BLaER1 treated with 17β-estradiol and CSF1 and Interleukin-3, amounts not matched to agents 10 nM and 100 nM (cell line): Measurements from ENCODE around the gene NLRC5.

Source experiments
- H3K27ac ChIP-seq, 11 experiments: shearing (Covaris generic); formaldehyde crosslinking; 2 replicates each; pipeline ENCODE4 v1.8.1; 2022
- H3K27me3 ChIP-seq, 11 experiments: shearing (Covaris generic); formaldehyde crosslinking; 2 replicates each; pipeline ENCODE4 v1.8.1; 2022
- H3K36me3 ChIP-seq, 11 experiments: shearing (Covaris generic); formaldehyde crosslinking; 2 replicates each; pipeline ENCODE4 v1.8.1; 2022
- H3K4me1 ChIP-seq, 10 experiments: shearing (Covaris generic); formaldehyde crosslinking; 2 replicates each; pipeline ENCODE4 v1.8.1; 2022
- H3K4me2 ChIP-seq, 11 experiments: shearing (Covaris generic); formaldehyde crosslinking; 2 replicates each; pipeline ENCODE4 v1.8.1; 2022
- H3K4me3 ChIP-seq, 10 experiments: shearing (Covaris generic); formaldehyde crosslinking; 2 replicates each; pipeline ENCODE4 v1.8.1; 2022
- H3K9ac ChIP-seq, 11 experiments: shearing (Covaris generic); formaldehyde crosslinking; 2 replicates each; pipeline ENCODE4 v1.8.1; 2022
- H3K9me3 ChIP-seq, 11 experiments: shearing (Covaris generic); formaldehyde crosslinking; replicated peaks in 1 of 11; 2 replicates each; pipeline ENCODE4 v1.8.1; 2022
- H4K20me1 ChIP-seq, 11 experiments: shearing (Covaris generic); formaldehyde crosslinking; 2 replicates each; pipeline ENCODE4 v1.8.1; 2022
- Cebpa-rat ChIP-seq, 11 experiments: shearing (Covaris generic); IDR thresholded peaks; 2 replicates each; pipeline ENCODE4 v1.8.1; 2022

NLRC5 gene

DNA sequence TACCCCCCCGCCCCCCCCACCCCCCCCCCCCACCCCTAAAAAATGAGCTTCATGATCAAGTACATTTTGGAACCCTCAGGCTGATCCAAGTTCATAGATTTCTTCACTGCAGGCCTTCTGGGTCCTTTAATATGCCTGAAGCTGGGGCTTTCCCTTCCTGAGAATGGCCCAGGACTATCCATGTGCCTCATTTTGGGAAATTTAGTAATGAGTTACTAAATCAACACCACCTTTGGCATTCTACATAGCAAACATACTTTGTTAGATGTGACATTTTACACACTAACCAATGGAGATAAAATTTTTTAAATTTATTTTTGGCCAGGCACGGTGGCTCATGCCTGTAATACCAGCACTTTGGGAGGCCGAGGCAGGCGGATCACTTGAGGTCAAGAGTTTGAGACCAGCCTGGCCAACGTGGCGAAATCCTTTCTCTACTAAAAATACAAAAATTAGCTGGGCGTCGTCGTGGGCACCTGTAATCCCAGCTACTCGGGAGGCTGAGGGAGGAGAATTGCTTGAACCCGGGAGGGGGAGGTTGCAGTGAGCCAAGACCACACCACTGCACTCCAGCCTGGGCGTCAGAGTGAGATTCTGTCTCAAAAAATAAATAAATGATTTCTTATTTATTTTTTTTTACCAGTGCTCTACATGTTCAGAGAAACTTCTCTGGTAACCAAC is 43.4 kb upstream of the NLRC5 start:
- Histone ChIP-seq H3K36me3 (peaks cover 46 to 68% (median 60%) of the 10 kb centered on the region in 11 experiments), H3K27ac (no peak overlapping the region), H4K20me1 (peaks cover under 1 to 86% (median 39%) of the 10 kb centered on the region in 11 experiments; a peak in 16 of 22 replicates), H3K4me3 (no peak overlapping the region), H3K9ac (no peak overlapping the region; a peak in 1 of 22 replicates), H3K4me1 (peaks cover 15 to 99% (median 89%) of the 10 kb centered on the region in 10 experiments), H3K4me2 (peak overlapping the region in 3 of 11 experiments; percentile 18 to 85 (median 31); a peak in 4 of 22 replicates), H3K9me3 (no peaks in the 10 kb centered on the region), H3K27me3 (no peaks in the 10 kb centered on the region)
- TF ChIP-seq Cebpa-rat (IDR thresholded peaks at IDR 0.05), result no peak

DNA sequence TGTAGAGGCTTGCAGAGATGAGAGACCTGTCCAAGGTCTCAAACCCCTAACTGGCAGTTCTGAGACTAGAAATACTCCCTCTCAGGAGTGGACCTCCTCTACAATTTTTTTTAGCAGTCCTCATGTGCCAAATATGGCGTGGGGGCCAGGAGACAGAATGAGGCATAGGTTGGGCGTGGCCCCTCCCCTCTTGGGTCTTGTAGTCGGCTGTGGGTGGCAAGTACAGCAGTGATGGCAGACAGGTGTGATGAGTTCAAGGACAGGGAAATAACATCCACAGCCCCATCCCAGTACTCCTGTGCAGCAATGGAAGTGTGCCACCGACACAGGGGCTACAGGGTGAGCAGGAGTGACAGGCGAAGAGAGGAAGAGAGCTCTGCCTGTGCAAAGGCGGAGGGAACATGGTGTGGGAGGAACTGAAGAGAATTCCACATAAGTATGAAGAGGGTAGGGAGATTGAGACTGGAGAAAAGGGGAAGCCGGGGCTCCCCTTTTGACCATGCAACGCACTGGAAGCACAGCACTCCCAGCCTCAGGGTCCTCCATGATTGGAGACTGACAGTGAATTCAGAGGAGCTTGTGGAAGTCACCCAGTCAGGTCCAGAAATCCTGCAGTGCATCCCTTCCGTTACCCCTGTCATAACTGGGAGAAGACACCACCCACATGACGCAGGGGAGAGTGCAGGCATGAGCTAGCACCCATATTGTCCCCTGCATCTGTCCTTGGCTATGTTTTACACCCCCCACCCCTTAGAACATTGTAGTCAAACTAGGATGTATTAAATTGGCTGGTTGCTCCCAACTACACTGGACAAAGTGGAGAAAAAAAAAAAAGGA is 42.4 kb upstream of the NLRC5 start:
- TF ChIP-seq Cebpa-rat (IDR thresholded peaks at IDR 0.05), result no peak
- H4K20me1 ChIP-seq, result peaks cover 0 to 81% (median 30%) of the 10 kb centered on the region in 11 experiments; a peak in 14 of 22 replicates
- H3K4me3 ChIP-seq, result no peak overlapping the region
- peak overlapping the region in 5 of 11 experiments; percentile 18 to 86 (median 31); a peak in 9 of 22 replicates for H3K4me2 ChIP-seq
- no peak overlapping the region for H3K9ac ChIP-seq
- H3K27ac ChIP-seq, result 0 out of 22 replicates have a peak overlapping the region, but pooled peaks of 1 of the 11 experiments have one; percentile 21
- no peaks in the 10 kb centered on the region for H3K9me3 ChIP-seq
- peaks cover 36 to 58% (median 50%) of the 10 kb centered on the region in 11 experiments for H3K36me3 ChIP-seq
- no peaks in the 10 kb centered on the region for H3K27me3 ChIP-seq
- H3K4me1 ChIP-seq, result peaks cover 25 to 99% (median 90%) of the 10 kb centered on the region in 10 experiments

DNA sequence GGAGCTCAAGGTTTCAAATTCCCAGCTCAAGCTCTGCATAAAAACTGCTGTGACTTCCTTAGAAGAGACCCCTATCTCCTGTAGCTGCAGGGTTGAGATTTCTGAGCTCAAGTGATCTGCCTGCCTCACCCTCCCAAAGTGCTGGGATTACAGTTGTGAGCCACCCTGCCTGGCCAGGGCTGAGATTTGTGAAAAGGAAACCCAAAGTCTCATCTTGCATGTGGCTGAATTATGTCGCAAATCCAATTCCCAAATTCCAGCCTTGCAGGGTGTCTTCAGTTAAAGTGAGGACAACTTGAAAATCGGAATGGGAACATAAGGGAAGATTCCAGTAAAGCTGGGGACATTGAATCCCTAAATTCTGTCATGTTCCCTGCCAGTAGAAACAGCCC is 41.8 kb upstream of the NLRC5 start:
- TF ChIP-seq Cebpa-rat (IDR thresholded peaks at IDR 0.05), result no peak
- Histone ChIP-seq H3K4me2 (peak overlapping the region in 6 of 11 experiments; percentile 18 to 86 (median 56); a peak in 7 of 22 replicates), H3K4me1 (peaks cover 29 to 99% (median 90%) of the 10 kb centered on the region in 10 experiments), H3K9ac (no peak overlapping the region), H3K4me3 (no peak overlapping the region), H4K20me1 (peaks cover 0 to 74% (median 24%) of the 10 kb centered on the region in 11 experiments; a peak in 13 of 22 replicates), H3K9me3 (no peaks in the 10 kb centered on the region), H3K27me3 (no peaks in the 10 kb centered on the region), H3K27ac (0 out of 22 replicates have a peak overlapping the region, but pooled peaks of 1 of the 11 experiments have one; percentile 21), H3K36me3 (peaks cover 30 to 52% (median 44%) of the 10 kb centered on the region in 11 experiments)

DNA sequence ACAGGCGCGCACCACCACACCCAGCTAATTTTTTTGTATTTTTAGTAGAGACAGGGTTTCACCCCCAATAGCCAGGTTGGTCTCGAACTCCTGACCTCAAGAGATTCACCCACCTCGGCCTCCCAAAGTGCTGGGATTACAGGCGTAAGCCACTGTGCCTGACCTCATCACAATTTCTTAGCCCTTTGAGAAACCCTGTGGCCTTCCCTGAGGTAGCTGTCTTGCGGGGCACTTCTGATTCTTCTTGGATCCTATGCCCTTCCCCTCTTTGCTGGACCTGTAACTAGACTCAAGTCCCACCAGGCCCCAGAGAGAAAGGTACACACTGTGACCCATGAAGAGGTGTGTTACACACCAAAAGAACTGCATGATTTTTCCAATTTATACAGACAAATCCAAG is 41.1 kb upstream of the NLRC5 start:
- no peaks in the 10 kb centered on the region for H3K27me3 ChIP-seq
- peaks cover 0 to 68% (median 18%) of the 10 kb centered on the region in 11 experiments; a peak in 13 of 22 replicates for H4K20me1 ChIP-seq
- peaks cover 29 to 99% (median 90%) of the 10 kb centered on the region in 10 experiments for H3K4me1 ChIP-seq
- H3K9me3 ChIP-seq, result no peaks in the 10 kb centered on the region
- 0 out of 22 replicates have a peak overlapping the region, but pooled peaks of 1 of the 11 experiments have one; percentile 2 for H3K9ac ChIP-seq
- peak overlapping the region in 5 of 11 experiments; percentile 16 to 81 (median 41); a peak in 5 of 22 replicates for H3K27ac ChIP-seq
- H3K36me3 ChIP-seq, result peaks cover 24 to 46% (median 38%) of the 10 kb centered on the region in 11 experiments
- H3K4me3 ChIP-seq, result no peak overlapping the region
- peak overlapping the region in 8 of 11 experiments; percentile 77 to 87 (median 84); a peak in 13 of 22 replicates for H3K4me2 ChIP-seq
- TF ChIP-seq Cebpa-rat (IDR thresholded peaks at IDR 0.05), result no peak

DNA sequence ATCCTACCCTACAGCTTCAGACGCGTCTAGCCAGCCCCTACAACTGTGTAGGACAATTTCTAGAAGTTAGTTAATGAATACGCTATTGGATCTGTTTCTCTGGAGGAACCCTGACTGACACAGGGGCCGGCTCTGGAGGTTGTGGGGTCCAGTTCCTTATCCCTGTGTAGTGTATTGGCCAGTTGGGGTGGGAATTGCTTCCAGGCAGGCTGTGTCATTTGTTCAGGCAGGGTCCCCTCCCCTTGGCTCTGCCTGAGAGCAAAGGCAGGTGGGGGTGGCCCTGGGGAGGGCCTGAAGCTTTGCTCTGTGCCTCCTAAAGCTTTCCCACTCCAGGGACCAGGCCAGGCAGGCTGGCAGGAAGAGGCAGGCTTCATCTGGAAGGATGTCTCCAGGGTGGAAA is 39.3 kb upstream of the NLRC5 start:
- no peaks in the 10 kb centered on the region for H3K27me3 ChIP-seq
- H3K9ac ChIP-seq, result peak overlapping the region in 8 of 11 experiments; percentile 26 to 68 (median 60); a peak in 14 of 22 replicates
- H3K9me3 ChIP-seq, result 0 out of 22 replicates have a peak, but pooled peaks cover 0 to 2% (median 0%) of the 10 kb centered on the region in 11 experiments
- peak overlapping the region in 9 of 11 experiments; percentile 51 to 83 (median 72); a peak in 16 of 22 replicates for H3K27ac ChIP-seq
- peak overlapping the region; percentile 67 to 92 (median 84); a peak in 21 of 22 replicates for H3K4me2 ChIP-seq
- no peak overlapping the region for H3K4me3 ChIP-seq
- peaks cover 29 to 85% (median 81%) of the 10 kb centered on the region in 10 experiments for H3K4me1 ChIP-seq
- peaks cover 5 to 28% (median 20%) of the 10 kb centered on the region in 11 experiments; a peak in 21 of 22 replicates for H3K36me3 ChIP-seq
- TF ChIP-seq Cebpa-rat (IDR thresholded peaks at IDR 0.05), result no peak
- H4K20me1 ChIP-seq, result peaks cover 0 to 51% (median 2%) of the 10 kb centered on the region in 11 experiments; a peak in 7 of 22 replicates

- H3K4me3 ChIP-seq, result peak overlapping the region in 2 of 10 experiments; percentile 2 to 21; a peak in 5 of 20 replicates
- no peak for TF ChIP-seq Cebpa-rat (IDR thresholded peaks at IDR 0.05)
- H3K4me2 ChIP-seq, result peak overlapping the region; percentile 67 to 92 (median 84)
These were observed 38.9 kb upstream of the NLRC5 start for GRCh38 chr16:56950455-56950854.

GRCh38 chr16:56950881-56951771 is 38.2 kb upstream of the NLRC5 start:
- peaks cover 0 to 44% (median 0%) of the 10 kb centered on the region in 11 experiments; a peak in 6 of 22 replicates for H4K20me1 ChIP-seq
- H3K4me3 ChIP-seq, result peak overlapping the region in 3 of 10 experiments; percentile 2 to 21 (median 11); a peak in 6 of 20 replicates
- H3K27ac ChIP-seq, result peak overlapping the region; percentile 41 to 83 (median 72); a peak in 20 of 22 replicates

More at GRCh38 chr16:56950455-56950854, 38.9 kb upstream of the NLRC5 start:
- peak overlapping the region in 8 of 11 experiments; percentile 26 to 68 (median 62); a peak in 15 of 22 replicates for H3K9ac ChIP-seq
- H3K9me3 ChIP-seq, result 0 out of 22 replicates have a peak, but pooled peaks cover 0 to 6% (median 0%) of the 10 kb centered on the region in 11 experiments
- peaks cover 29 to 81% (median 78%) of the 10 kb centered on the region in 10 experiments for H3K4me1 ChIP-seq
- H3K27ac ChIP-seq, result peak overlapping the region in 9 of 11 experiments; percentile 51 to 83 (median 72); a peak in 17 of 22 replicates
- no peaks in the 10 kb centered on the region for H3K27me3 ChIP-seq
- peaks cover 0 to 47% (median 0%) of the 10 kb centered on the region in 11 experiments; a peak in 6 of 22 replicates for H4K20me1 ChIP-seq
- peaks cover 1 to 24% (median 16%) of the 10 kb centered on the region in 11 experiments; a peak in 21 of 22 replicates for H3K36me3 ChIP-seq

More at GRCh38 chr16:56950881-56951771, 38.2 kb upstream of the NLRC5 start:
- H3K27me3 ChIP-seq, result no peaks in the 10 kb centered on the region
- peaks cover 0 to 8% (median 0%) of the 10 kb centered on the region in 11 experiments; a peak in 1 of 22 replicates for H3K9me3 ChIP-seq
- peaks cover 29 to 77% (median 73%) of the 10 kb centered on the region in 10 experiments for H3K4me1 ChIP-seq
- H3K4me2 ChIP-seq, result peak overlapping the region; percentile 67 to 92 (median 84)
- TF ChIP-seq Cebpa-rat (IDR thresholded peaks at IDR 0.05), result no peak
- peaks cover 0 to 18% (median 11%) of the 10 kb centered on the region in 11 experiments; a peak in 17 of 22 replicates for H3K36me3 ChIP-seq
- H3K9ac ChIP-seq, result peak overlapping the region in 10 of 11 experiments; percentile 26 to 68 (median 59); a peak in 17 of 22 replicates
